WTC11 (cell line): ENCODE results near the gene PLPP4. TPM values are rescaled to one million over a fixed set of nuclear protein-coding genes. Genes with fewer than 3 reads are reported as not detected.

Source experiments
- ATAC-seq: fragments of 200-7000 bp; cut with Tn5 transposase; 2 replicates; pipeline ENCODE4 v1.10.0; 2021; ENCODE audit warnings: mild to moderate bottlenecking, moderate library complexity
- CTCF ChIA-PET: fragments of 300-600 bp; sonication (Branson Sonifier 250); formaldehyde crosslinking; loops from one replicate; lab custom pipeline; 2021; ENCODE audit warnings: antibody characterized with exemption; lab: Charles Lee
- POLR2A ChIA-PET: fragments of 350-600 bp; sonication (Branson Sonifier 250); formaldehyde crosslinking; loops from one replicate; lab custom pipeline; 2021; ENCODE audit warnings: antibody characterized with exemption; lab: Charles Lee
- DNase-seq: peaks from one replicate; pipeline ENCODE4 v3.0.0; 2021; ENCODE audit warnings: low spot score
- H3K27ac Mint-ChIP-seq: 2 replicates; pipeline ENCODE4 v1.8.0; 2021; ENCODE audit warnings: mixed read lengths
- H3K27me3 Mint-ChIP-seq: 2 replicates; pipeline ENCODE4 v1.8.0; 2021; ENCODE audit warnings: low read depth, mild to moderate bottlenecking, moderate library complexity, mixed read lengths
- H3K36me3 Mint-ChIP-seq: 2 replicates; pipeline ENCODE4 v1.8.0; 2021; ENCODE audit warnings: mixed read lengths
- H3K4me1 Mint-ChIP-seq: 2 replicates; pipeline ENCODE4 v1.8.0; 2022; ENCODE audit warnings: mixed read lengths
- H3K4me3 Mint-ChIP-seq: 2 replicates; pipeline ENCODE4 v1.8.0; 2021; ENCODE audit warnings: mild to moderate bottlenecking, moderate library complexity, mixed read lengths
- H3K9me3 Mint-ChIP-seq: 2 replicates; pipeline ENCODE4 v1.8.0; 2021; ENCODE audit warnings: mixed read lengths
- AR ChIP-seq: fragments of 250-450 bp; sonication (Bioruptor Pico); IDR thresholded peaks from 2 replicates; pipeline ENCODE4 v1.9.0; 2021; ENCODE audit warnings: mild to moderate bottlenecking
- CBFB ChIP-seq: sonication (generic); formaldehyde crosslinking; IDR thresholded peaks from 2 replicates; pipeline ENCODE4 v1.8.1; 2022; ENCODE audit warnings: mild to moderate bottlenecking, low read depth, missing genetic modification reagents
- CTCF ChIP-seq: fragments of 200-600 bp; IDR thresholded peaks from 2 replicates; pipeline ENCODE4 v1.8.0; 2022; ENCODE audit warnings: antibody characterized with exemption
- E2F1 ChIP-seq: sonication (generic); formaldehyde crosslinking; IDR thresholded peaks from 2 replicates; pipeline ENCODE4 v1.8.0; 2022; ENCODE audit warnings: mild to moderate bottlenecking, missing genetic modification reagents
- GRHL2 ChIP-seq: fragments of 250-450 bp; sonication (Bioruptor Pico); IDR thresholded peaks from 2 replicates; pipeline ENCODE4 v1.8.0; 2022; ENCODE audit warnings: mild to moderate bottlenecking, moderate library complexity; ENCODE audit not compliant: insufficient replicate concordance, severe bottlenecking
- GTF2I ChIP-seq: fragments of 250-450 bp; sonication (Bioruptor Pico); conservative IDR thresholded peaks from 2 replicates; pipeline ENCODE4 v1.4.0; 2021; ENCODE audit warnings: mild to moderate bottlenecking
- IRF1 ChIP-seq: sonication (generic); formaldehyde crosslinking; IDR thresholded peaks from 2 replicates; pipeline ENCODE4 v1.8.0; 2023; ENCODE audit warnings: missing genetic modification reagents
- JAZF1 ChIP-seq: fragments of 250-450 bp; sonication (Bioruptor Pico); IDR thresholded peaks from 2 replicates; pipeline ENCODE4 v1.9.0; 2021; ENCODE audit warnings: moderate library complexity, mild to moderate bottlenecking, inconsistent platforms
- NFYB ChIP-seq: sonication (generic); formaldehyde crosslinking; conservative IDR thresholded peaks from 2 replicates; pipeline ENCODE4 v1.8.0; 2022; ENCODE audit warnings: low read depth, missing genetic modification reagents
- SOX15 ChIP-seq: fragments of 250-450 bp; sonication (Bioruptor Pico); IDR thresholded peaks from 2 replicates; pipeline ENCODE4 v1.9.0; 2021; ENCODE audit warnings: mild to moderate bottlenecking
- SP1 ChIP-seq: sonication (generic); formaldehyde crosslinking; conservative IDR thresholded peaks from 2 replicates; pipeline ENCODE4 v1.8.1; 2022; ENCODE audit warnings: missing genetic modification reagents
- TEAD4 ChIP-seq: sonication (generic); formaldehyde crosslinking; IDR thresholded peaks from 2 replicates; pipeline ENCODE4 v1.8.0; 2022; ENCODE audit warnings: mild to moderate bottlenecking, missing genetic modification reagents
- TP53 ChIP-seq: sonication (generic); formaldehyde crosslinking; IDR thresholded peaks from 2 replicates; pipeline ENCODE4 v1.8.1; 2023; ENCODE audit warnings: mild to moderate bottlenecking, missing genetic modification reagents
- USF2 ChIP-seq: sonication (generic); formaldehyde crosslinking; IDR thresholded peaks from 2 replicates; pipeline ENCODE4 v1.8.1; 2023; ENCODE audit warnings: mild to moderate bottlenecking, missing genetic modification reagents, moderate library complexity
- ZNF423 ChIP-seq: fragments of 250-450 bp; sonication (Bioruptor Pico); IDR thresholded peaks from 2 replicates; pipeline ENCODE4 v2.1.2; 2022; ENCODE audit warnings: mild to moderate bottlenecking, moderate library complexity
- total RNA-seq: library from RNA; stranded (reverse); gene quantifications from 3 replicates; pipeline ENCODE4 v1.2.3, GENCODE V29; 2021
- TF ChIP-seq, protein P1 (sequence below): sonication (generic); formaldehyde crosslinking; IDR thresholded peaks from 2 replicates; pipeline ENCODE4 v1.8.1; 2023; ENCODE audit warnings: mild to moderate bottlenecking, missing genetic modification reagents, borderline replicate concordance

PLPP4 gene
- total RNA-seq, 1 experiment from 2014 or later: 0.15 TPM

- ChIA-PET POLR2A (no interaction called here), CTCF (interaction anchor here (0.7 kb wide), 1 partner anchor 49 kb away, joined by 3 read pairs; no protein-coding TSS in a partner anchor)
- ATAC-seq (no peak), DNase-seq (no peak)
- H3K4me3 Mint-ChIP-seq: no peak overlapping the region
- peaks cover 16% of the 10 kb centered on the region for H3K4me1 Mint-ChIP-seq
- no peaks in the 10 kb centered on the region for H3K36me3 Mint-ChIP-seq
- H3K27me3 Mint-ChIP-seq: no peaks in the 10 kb centered on the region
- no peak overlapping the region for H3K27ac Mint-ChIP-seq
- H3K9me3 Mint-ChIP-seq: peaks cover 13% of the 10 kb centered on the region; the same call in 1 of the 2 replicates
- no peak for TF ChIP-seq GTF2I
- no peak for TF ChIP-seq AR (CRISPR knock-in tag)
- TF ChIP-seq CBFB: no peak
- no peak for TF ChIP-seq E2F1 (CRISPR knock-in tag)
Measured at GRCh38 chr10:120584786-120585185, 127.8 kb downstream of the PLPP4 start.

DNA sequence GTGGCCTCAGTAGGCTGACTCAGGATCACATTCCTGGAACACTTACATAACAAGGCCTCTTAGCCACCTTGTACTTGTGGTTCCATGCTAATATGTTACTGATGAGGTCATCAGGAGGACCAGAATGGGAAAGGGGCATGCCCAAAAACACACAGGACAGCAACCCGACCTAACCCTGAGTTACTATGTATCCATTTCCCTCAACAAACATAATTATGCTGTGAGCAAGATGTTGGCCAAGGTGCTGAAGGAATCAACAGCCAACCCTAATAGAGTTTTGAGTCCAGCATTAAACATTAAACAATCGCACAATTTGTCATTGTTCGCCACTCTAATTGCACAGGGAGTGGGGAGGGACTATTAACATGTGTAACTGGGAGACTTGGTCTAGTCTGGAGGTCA lies 129.4 kb downstream of the PLPP4 start:
- Mint-ChIP-seq H3K27ac (no peak overlapping the region), H3K9me3 (peaks cover 10% of the 10 kb centered on the region; the same call in 1 of the 2 replicates), H3K4me3 (no peak overlapping the region), H3K4me1 (peaks cover 7% of the 10 kb centered on the region), H3K36me3 (no peaks in the 10 kb centered on the region), H3K27me3 (no peaks in the 10 kb centered on the region)
- ChIA-PET POLR2A (no interaction called here), CTCF (no interaction called here)
- DNase-seq (no peak), ATAC-seq (no peak)
- TF ChIP-seq ZNF423 (no peak), E2F1 (CRISPR knock-in tag) (no peak), JAZF1 (CRISPR knock-in tag) (no peak), TEAD4 (CRISPR knock-in tag) (no peak), GRHL2 (CRISPR knock-in tag) (no peak), TP53 (CRISPR knock-in tag) (no peak), NFYB (CRISPR knock-in tag) (no peak), CTCF (no peak), USF2 (CRISPR knock-in tag) (no peak), IRF1 (CRISPR knock-in tag) (no peak), SOX15 (CRISPR knock-in tag) (no peak), SP1 (CRISPR knock-in tag) (no peak)
- TF ChIP-seq, protein P1, sequence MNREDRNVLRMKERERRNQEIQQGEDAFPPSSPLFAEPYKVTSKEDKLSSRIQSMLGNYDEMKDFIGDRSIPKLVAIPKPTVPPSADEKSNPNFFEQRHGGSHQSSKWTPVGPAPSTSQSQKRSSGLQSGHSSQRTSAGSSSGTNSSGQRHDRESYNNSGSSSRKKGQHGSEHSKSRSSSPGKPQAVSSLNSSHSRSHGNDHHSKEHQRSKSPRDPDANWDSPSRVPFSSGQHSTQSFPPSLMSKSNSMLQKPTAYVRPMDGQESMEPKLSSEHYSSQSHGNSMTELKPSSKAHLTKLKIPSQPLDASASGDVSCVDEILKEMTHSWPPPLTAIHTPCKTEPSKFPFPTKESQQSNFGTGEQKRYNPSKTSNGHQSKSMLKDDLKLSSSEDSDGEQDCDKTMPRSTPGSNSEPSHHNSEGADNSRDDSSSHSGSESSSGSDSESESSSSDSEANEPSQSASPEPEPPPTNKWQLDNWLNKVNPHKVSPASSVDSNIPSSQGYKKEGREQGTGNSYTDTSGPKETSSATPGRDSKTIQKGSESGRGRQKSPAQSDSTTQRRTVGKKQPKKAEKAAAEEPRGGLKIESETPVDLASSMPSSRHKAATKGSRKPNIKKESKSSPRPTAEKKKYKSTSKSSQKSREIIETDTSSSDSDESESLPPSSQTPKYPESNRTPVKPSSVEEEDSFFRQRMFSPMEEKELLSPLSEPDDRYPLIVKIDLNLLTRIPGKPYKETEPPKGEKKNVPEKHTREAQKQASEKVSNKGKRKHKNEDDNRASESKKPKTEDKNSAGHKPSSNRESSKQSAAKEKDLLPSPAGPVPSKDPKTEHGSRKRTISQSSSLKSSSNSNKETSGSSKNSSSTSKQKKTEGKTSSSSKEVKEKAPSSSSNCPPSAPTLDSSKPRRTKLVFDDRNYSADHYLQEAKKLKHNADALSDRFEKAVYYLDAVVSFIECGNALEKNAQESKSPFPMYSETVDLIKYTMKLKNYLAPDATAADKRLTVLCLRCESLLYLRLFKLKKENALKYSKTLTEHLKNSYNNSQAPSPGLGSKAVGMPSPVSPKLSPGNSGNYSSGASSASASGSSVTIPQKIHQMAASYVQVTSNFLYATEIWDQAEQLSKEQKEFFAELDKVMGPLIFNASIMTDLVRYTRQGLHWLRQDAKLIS (CRISPR knock-in tag): no peak
